Stimulated activated CD4-positive, alpha-beta T cell treated with anti-CD3 and anti-CD28 coated beads, Interleukin-12 subunit alpha, Interleukin-12 subunit beta, amount 100 ng/mL, for 24 hours (primary cell): Measurements from ENCODE around the gene EBF4.
"Not testable (repeated sequence)": the region's sequence is repeated elsewhere in the genome, so short reads cannot be mapped to it uniquely, and the experiment has no call there.

Experiments
- DNase-seq, 2 experiments: peaks; one replicate each; pipeline ENCODE4 v3.0.0-alpha.2; 2020; ENCODE audit warnings: low read depth in 2 of 2

EBF4 gene

GRCh38 chr20:2672446-2672845 lies 20.1 kb upstream of the EBF4 start:
- no peak for DNase-seq

- no peak for DNase-seq
Measured at GRCh38 chr20:2673453-2673852, 19.1 kb upstream of the EBF4 start.

GRCh38 chr20:2680046-2680445 lies 12.5 kb upstream of the EBF4 start:
- DNase-seq = no peak

- DNase-seq = not testable (repeated sequence)
Measured at GRCh38 chr20:2682040-2682439, 10.5 kb upstream of the EBF4 start.

GRCh38 chr20:2684817-2685216 lies 7.8 kb upstream of the EBF4 start:
- not testable (repeated sequence) for DNase-seq

- no peak for DNase-seq
Measured at GRCh38 chr20:2687514-2687913, 5.1 kb upstream of the EBF4 start.

- DNase-seq = peak; percentile 44 to 65
Measured at GRCh38 chr20:2688041-2688591, 4.5 kb upstream of the EBF4 start.

GRCh38 chr20:2690213-2690612 lies 2.4 kb upstream of the EBF4 start:
- DNase-seq = no peak

- no peak for DNase-seq
Measured at GRCh38 chr20:2690718-2691117, 1.9 kb upstream of the EBF4 start.

- no peak for DNase-seq
Measured at GRCh38 chr20:2691127-2691526, 1.5 kb upstream of the EBF4 start.

GRCh38 chr20:2691663-2692035 lies 931 bp upstream of the EBF4 start:
- DNase-seq = no peak

- no peak for DNase-seq
Measured at GRCh38 chr20:2692886-2693285, 306 bp downstream of the EBF4 start.

GRCh38 chr20:2693286-2694007 lies 867 bp downstream of the EBF4 start:
- DNase-seq = peak in 1 of 2 experiments; percentile 19

GRCh38 chr20:2694008-2694471 lies 1.5 kb downstream of the EBF4 start:
- DNase-seq = no peak

GRCh38 chr20:2694519-2694918 lies 1.9 kb downstream of the EBF4 start:
- no peak for DNase-seq

- no peak for DNase-seq
Measured at GRCh38 chr20:2695206-2695983, 2.8 kb downstream of the EBF4 start.

- DNase-seq = not testable (repeated sequence)
Measured at GRCh38 chr20:2695984-2696525, 3.5 kb downstream of the EBF4 start.

GRCh38 chr20:2696646-2697045 lies 4.1 kb downstream of the EBF4 start:
- no peak for DNase-seq

- DNase-seq = no peak
Measured at GRCh38 chr20:2697768-2698167, 5.2 kb downstream of the EBF4 start.

- no peak for DNase-seq
Measured at GRCh38 chr20:2698186-2698817, 5.7 kb downstream of the EBF4 start.

- DNase-seq = no peak
Measured at GRCh38 chr20:2698912-2699311, 6.3 kb downstream of the EBF4 start.

- DNase-seq = no peak
Measured at GRCh38 chr20:2699775-2700413, 7.3 kb downstream of the EBF4 start.
